ENCODE results near the gene CREG2.

Gene CREG2

GRCh38 chr2:101415884-101416283 is 28.6 kb upstream of the CREG2 start:
- Histone ChIP-seq H3K4me1 (ENCODE audit: control insufficient read depth in 2 of 2, insufficient read depth in 1 of 2, low read depth in 1 of 2, low read length in 2 of 2) (no peaks in the 10 kb centered on the region), H3K4me3 (ENCODE audit: low read length in 2 of 2) (no peak overlapping the region), H3K18ac (ENCODE audit: low read length) (no peak overlapping the region), H2BK12ac (ENCODE audit: low read length) (no peak overlapping the region), H2BK5ac (ENCODE audit: low read length) (no peak overlapping the region), H3K9ac (ENCODE audit: low read depth, low read length, poor library complexity) (no peak overlapping the region), H2BK120ac (ENCODE audit: low read depth, low read length) (no peak overlapping the region), H3K9me3 (replicated peaks in 1 of 2; ENCODE audit: control insufficient read depth in 2 of 2, insufficient read depth in 1 of 2, low read depth in 1 of 2, low read length in 2 of 2) (no peaks in the 10 kb centered on the region), H3K79me1 (ENCODE audit: low read depth, low read length) (no peaks in the 10 kb centered on the region), H3K4me2 (ENCODE audit: insufficient read depth, low read length, poor library complexity, severe bottlenecking) (no peak overlapping the region), H2BK15ac (ENCODE audit: low read length) (no peak overlapping the region), H4K8ac (ENCODE audit: low read depth, low read length) (no peak overlapping the region), H3K23ac (ENCODE audit: low read depth, low read length, poor library complexity) (no peak overlapping the region), H3K36me3 (replicated peaks in 1 of 2; ENCODE audit: control insufficient read depth in 2 of 2, insufficient read depth in 2 of 2, low read length in 2 of 2) (no peaks in the 10 kb centered on the region), H3K4ac (ENCODE audit: low read length) (no peak overlapping the region), H4K91ac (ENCODE audit: low read depth, low read length, poor library complexity) (no peak overlapping the region), H2AK5ac (ENCODE audit: low read depth, low read length) (no peak overlapping the region), H3K14ac (ENCODE audit: low read length) (no peak overlapping the region), H3K27me3 (ENCODE audit: control insufficient read depth in 3 of 3, insufficient read depth in 3 of 3, low read depth in 1 of 3, low read length in 3 of 3) (peaks cover 0 to 4% (median 0%) of the 10 kb centered on the region in 3 experiments), H2AFZ (ENCODE audit: low read length) (no peak overlapping the region), H3K27ac (replicated peaks; ENCODE audit: low read length) (no peak overlapping the region)
- no CpG with 5 or more reads among the region's 3 CpGs for WGBS, 2 donors (ENCODE audit: extremely low coverage in 2 of 2, insufficient read length in 2 of 2, insufficient replicate concordance in 1 of 2)
- DNase-seq (ENCODE audit: low spot score) = no peak

DNA sequence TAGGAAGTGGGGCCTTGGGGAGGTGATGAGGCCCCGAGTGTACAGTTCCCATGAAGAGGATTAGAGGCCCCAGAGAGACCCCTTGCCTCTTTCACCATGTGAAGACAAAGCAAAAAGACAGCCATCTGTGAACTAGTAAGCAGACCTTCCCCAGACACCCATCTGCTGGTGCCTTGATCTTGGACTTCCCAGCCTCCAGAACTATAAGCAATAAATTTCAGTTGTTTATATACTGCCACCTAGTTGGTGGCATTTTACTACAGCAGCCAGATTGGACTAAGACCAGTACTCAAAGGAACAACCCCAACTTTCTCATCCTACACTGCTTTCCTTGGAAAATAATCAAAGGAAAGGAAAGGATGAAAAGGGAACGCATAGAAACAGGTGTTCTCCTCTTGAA is 27.9 kb upstream of the CREG2 start:
- H3K27me3 ChIP-seq (ENCODE audit: control insufficient read depth in 3 of 3, insufficient read depth in 3 of 3, low read depth in 1 of 3, low read length in 3 of 3) = peaks cover 0 to 4% (median 0%) of the 10 kb centered on the region in 3 experiments
- WGBS, 2 donors (ENCODE audit: extremely low coverage in 2 of 2, insufficient read length in 2 of 2, insufficient replicate concordance in 1 of 2) = no CpG with 5 or more reads among the region's 2 CpGs
- no peak overlapping the region for H3K4ac ChIP-seq (ENCODE audit: low read length)
- no peak overlapping the region for H2BK5ac ChIP-seq (ENCODE audit: low read length)
- H3K79me1 ChIP-seq (ENCODE audit: low read depth, low read length) = no peaks in the 10 kb centered on the region
- H3K18ac ChIP-seq (ENCODE audit: low read length) = no peak overlapping the region
- no peak overlapping the region for H4K91ac ChIP-seq (ENCODE audit: low read depth, low read length, poor library complexity)
- no peaks in the 10 kb centered on the region for H3K4me1 ChIP-seq (ENCODE audit: control insufficient read depth in 2 of 2, insufficient read depth in 1 of 2, low read depth in 1 of 2, low read length in 2 of 2)
- H2BK12ac ChIP-seq (ENCODE audit: low read length) = no peak overlapping the region
- H3K14ac ChIP-seq (ENCODE audit: low read length) = no peak overlapping the region
- no peak overlapping the region for H3K27ac ChIP-seq (replicated peaks; ENCODE audit: low read length)
- no peak overlapping the region for H3K4me3 ChIP-seq (ENCODE audit: low read length in 2 of 2)
- H2AFZ ChIP-seq (ENCODE audit: low read length) = no peak overlapping the region
- no peak overlapping the region for H2BK15ac ChIP-seq (ENCODE audit: low read length)
- H3K23ac ChIP-seq (ENCODE audit: low read depth, low read length, poor library complexity) = no peak overlapping the region
- H3K9me3 ChIP-seq (replicated peaks in 1 of 2; ENCODE audit: control insufficient read depth in 2 of 2, insufficient read depth in 1 of 2, low read depth in 1 of 2, low read length in 2 of 2) = no peaks in the 10 kb centered on the region
- H3K9ac ChIP-seq (ENCODE audit: low read depth, low read length, poor library complexity) = no peak overlapping the region
- no peak overlapping the region for H3K4me2 ChIP-seq (ENCODE audit: insufficient read depth, low read length, poor library complexity, severe bottlenecking)
- H2AK5ac ChIP-seq (ENCODE audit: low read depth, low read length) = no peak overlapping the region
- no peak overlapping the region for H4K8ac ChIP-seq (ENCODE audit: low read depth, low read length)
- no peaks in the 10 kb centered on the region for H3K36me3 ChIP-seq (replicated peaks in 1 of 2; ENCODE audit: control insufficient read depth in 2 of 2, insufficient read depth in 2 of 2, low read length in 2 of 2)
- no peak for DNase-seq (ENCODE audit: low spot score)
- H2BK120ac ChIP-seq (ENCODE audit: low read depth, low read length) = no peak overlapping the region

GRCh38 chr2:101412092-101412694 is 24.9 kb upstream of the CREG2 start:
- H3K27ac ChIP-seq (replicated peaks; ENCODE audit: low read length) = no peak overlapping the region

DNA sequence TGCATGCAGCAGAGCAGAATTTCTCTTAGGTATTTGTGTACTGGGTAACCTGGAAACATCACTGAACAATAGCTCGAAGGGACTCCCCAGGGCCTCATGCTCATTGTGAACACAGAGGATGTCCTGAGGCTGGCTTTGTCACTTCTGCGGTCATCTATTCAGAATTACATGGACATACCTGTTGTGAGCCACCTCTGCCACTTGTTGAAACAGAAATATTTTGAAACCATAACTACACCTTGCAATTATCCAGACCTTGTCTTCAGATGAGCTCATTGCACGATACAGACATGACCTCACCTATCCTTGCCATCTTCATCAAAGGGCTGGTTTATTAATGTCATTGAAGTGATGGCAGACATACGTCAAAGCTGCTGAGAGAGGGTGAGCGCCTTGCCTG is 23.4 kb upstream of the CREG2 start:
- no peak overlapping the region for H3K4me2 ChIP-seq (ENCODE audit: insufficient read depth, low read length, poor library complexity, severe bottlenecking)
- H3K4me3 ChIP-seq (ENCODE audit: low read length in 2 of 2) = peak overlapping the region in 1 of 2 donors; percentile 18
- no peaks in the 10 kb centered on the region for H3K79me1 ChIP-seq (ENCODE audit: low read depth, low read length)
- no peak overlapping the region for H3K23ac ChIP-seq (ENCODE audit: low read depth, low read length, poor library complexity)
- no CpG with 5 or more reads among the region's 5 CpGs for WGBS, 2 donors (ENCODE audit: extremely low coverage in 2 of 2, insufficient read length in 2 of 2, insufficient replicate concordance in 1 of 2)
- no peak overlapping the region for H2BK12ac ChIP-seq (ENCODE audit: low read length)
- no peak overlapping the region for H3K4ac ChIP-seq (ENCODE audit: low read length)
- no peak overlapping the region for H4K8ac ChIP-seq (ENCODE audit: low read depth, low read length)
- H3K36me3 ChIP-seq (replicated peaks in 1 of 2; ENCODE audit: control insufficient read depth in 2 of 2, insufficient read depth in 2 of 2, low read length in 2 of 2) = no peaks in the 10 kb centered on the region
- no peak overlapping the region for H2BK15ac ChIP-seq (ENCODE audit: low read length)
- no peak overlapping the region for H2BK5ac ChIP-seq (ENCODE audit: low read length)
- H3K18ac ChIP-seq (ENCODE audit: low read length) = no peak overlapping the region
- peaks cover 0 to 4% (median 0%) of the 10 kb centered on the region in 3 experiments for H3K27me3 ChIP-seq (ENCODE audit: control insufficient read depth in 3 of 3, insufficient read depth in 3 of 3, low read depth in 1 of 3, low read length in 3 of 3)
- no peak overlapping the region for H2AK5ac ChIP-seq (ENCODE audit: low read depth, low read length)
- H3K14ac ChIP-seq (ENCODE audit: low read length) = no peak overlapping the region
- H4K91ac ChIP-seq (ENCODE audit: low read depth, low read length, poor library complexity) = no peak overlapping the region
- H3K9ac ChIP-seq (ENCODE audit: low read depth, low read length, poor library complexity) = no peak overlapping the region
- no peak for DNase-seq (ENCODE audit: low spot score)
- peaks cover 0 to 2% of the 10 kb centered on the region in 2 donors for H3K4me1 ChIP-seq (ENCODE audit: control insufficient read depth in 2 of 2, insufficient read depth in 1 of 2, low read depth in 1 of 2, low read length in 2 of 2)
- no peak overlapping the region for H2BK120ac ChIP-seq (ENCODE audit: low read depth, low read length)
- H3K9me3 ChIP-seq (replicated peaks in 1 of 2; ENCODE audit: control insufficient read depth in 2 of 2, insufficient read depth in 1 of 2, low read depth in 1 of 2, low read length in 2 of 2) = no peaks in the 10 kb centered on the region
- H3K27ac ChIP-seq (replicated peaks; ENCODE audit: low read length) = no peak overlapping the region
- no peak overlapping the region for H2AFZ ChIP-seq (ENCODE audit: low read length)

More at GRCh38 chr2:101412092-101412694, 24.9 kb upstream of the CREG2 start:
- H3K9ac ChIP-seq (ENCODE audit: low read depth, low read length, poor library complexity) = no peak overlapping the region
- H3K14ac ChIP-seq (ENCODE audit: low read length) = no peak overlapping the region
- no peak overlapping the region for H2AK5ac ChIP-seq (ENCODE audit: low read depth, low read length)
- H3K36me3 ChIP-seq (replicated peaks in 1 of 2; ENCODE audit: control insufficient read depth in 2 of 2, insufficient read depth in 2 of 2, low read length in 2 of 2) = no peaks in the 10 kb centered on the region
- H3K79me1 ChIP-seq (ENCODE audit: low read depth, low read length) = no peaks in the 10 kb centered on the region
- H2BK120ac ChIP-seq (ENCODE audit: low read depth, low read length) = no peak overlapping the region
- peaks cover 0 to 4% (median 0%) of the 10 kb centered on the region in 3 experiments for H3K27me3 ChIP-seq (ENCODE audit: control insufficient read depth in 3 of 3, insufficient read depth in 3 of 3, low read depth in 1 of 3, low read length in 3 of 3)
- WGBS, 2 donors (ENCODE audit: extremely low coverage in 2 of 2, insufficient read length in 2 of 2, insufficient replicate concordance in 1 of 2) = no CpG with 5 or more reads among the region's 9 CpGs
- H3K18ac ChIP-seq (ENCODE audit: low read length) = no peak overlapping the region
- no peaks in the 10 kb centered on the region for H3K9me3 ChIP-seq (replicated peaks in 1 of 2; ENCODE audit: control insufficient read depth in 2 of 2, insufficient read depth in 1 of 2, low read depth in 1 of 2, low read length in 2 of 2)
- peaks cover 0 to 2% of the 10 kb centered on the region in 2 donors for H3K4me1 ChIP-seq (ENCODE audit: control insufficient read depth in 2 of 2, insufficient read depth in 1 of 2, low read depth in 1 of 2, low read length in 2 of 2)
- H3K4me3 ChIP-seq (ENCODE audit: low read length in 2 of 2) = no peak overlapping the region
- no peak overlapping the region for H2BK15ac ChIP-seq (ENCODE audit: low read length)
- H2BK5ac ChIP-seq (ENCODE audit: low read length) = no peak overlapping the region
- no peak overlapping the region for H3K4ac ChIP-seq (ENCODE audit: low read length)
- H2AFZ ChIP-seq (ENCODE audit: low read length) = no peak overlapping the region
- no peak overlapping the region for H4K8ac ChIP-seq (ENCODE audit: low read depth, low read length)
- no peak for DNase-seq (ENCODE audit: low spot score)
- H3K23ac ChIP-seq (ENCODE audit: low read depth, low read length, poor library complexity) = no peak overlapping the region
- H3K4me2 ChIP-seq (ENCODE audit: insufficient read depth, low read length, poor library complexity, severe bottlenecking) = no peak overlapping the region
- H2BK12ac ChIP-seq (ENCODE audit: low read length) = no peak overlapping the region
- H4K91ac ChIP-seq (ENCODE audit: low read depth, low read length, poor library complexity) = no peak overlapping the region
